Neural progenitor cell (in vitro differentiated cells): ENCODE results near the gene NSMF. TPM values are rescaled to one million over a fixed set of nuclear protein-coding genes. Genes with fewer than 3 reads are reported as not detected.
A peak's percentile ranks its signal among the peaks of the same experiment; 100 is the strongest.

Source experiments
- DNase-seq: peaks from one replicate; pipeline ENCODE4 v3.0.0-alpha.2; 2016; ENCODE audit warnings: low spot score
- H2AFZ ChIP-seq: fragments of 200-600 bp; sonication (generic); replicated peaks from 2 replicates; pipeline ENCODE4 v1.6.1; 2016; ENCODE audit warnings: antibody characterized with exemption
- H3F3A ChIP-seq: fragments of 200-600 bp; sonication (generic); 2 replicates; pipeline ENCODE4 v1.6.1; 2016; ENCODE audit warnings: antibody characterized with exemption, low read depth
- H3K27ac ChIP-seq: fragments of 200-600 bp; sonication (generic); 2 replicates; pipeline ENCODE4 v1.5.1; 2016; ENCODE audit warnings: mild to moderate bottlenecking
- H3K27me3 ChIP-seq: fragments of 200-600 bp; sonication (generic); 2 replicates; pipeline ENCODE4 v1.6.1; 2016; ENCODE audit warnings: mild to moderate bottlenecking, moderate library complexity
- H3K36me3 ChIP-seq: fragments of 200-600 bp; sonication (generic); 2 replicates; pipeline ENCODE4 v1.5.1; 2016
- H3K4me1 ChIP-seq: fragments of 200-600 bp; sonication (generic); 2 replicates; pipeline ENCODE4 v1.6.1; 2016; ENCODE audit warnings: mixed run types
- H3K4me2 ChIP-seq: fragments of 200-600 bp; sonication (generic); 2 replicates; pipeline ENCODE4 v1.6.1; 2016
- H3K4me3 ChIP-seq: fragments of 200-600 bp; sonication (generic); 2 replicates; pipeline ENCODE4 v1.5.1; 2016
- H3K79me2 ChIP-seq: fragments of 200-600 bp; sonication (generic); 2 replicates; pipeline ENCODE4 v1.6.1; 2016; ENCODE audit warnings: low read depth
- H3K9ac ChIP-seq: fragments of 200-600 bp; sonication (generic); 2 replicates; pipeline ENCODE4 v1.6.1; 2016
- H3K9me3 ChIP-seq: fragments of 200-600 bp; sonication (generic); 2 replicates; pipeline ENCODE4 v1.5.1; 2016; ENCODE audit warnings: low read depth
- H4K20me1 ChIP-seq: fragments of 200-600 bp; sonication (generic); 2 replicates; pipeline ENCODE4 v1.6.1; 2016; ENCODE audit warnings: low read depth
- H3K27ac Mint-ChIP-seq: 3 replicates; pipeline ENCODE4 v1.8.0; 2021; ENCODE audit warnings: mixed read lengths
- H3K27me3 Mint-ChIP-seq: 2 replicates; pipeline ENCODE4 v1.8.0; 2022; ENCODE audit warnings: low read depth, mild to moderate bottlenecking, inconsistent platforms, moderate library complexity, mixed read lengths; ENCODE audit not compliant: insufficient read depth
- H3K36me3 Mint-ChIP-seq: 3 replicates; pipeline ENCODE4 v1.8.0; 2021; ENCODE audit warnings: mixed read lengths
- H3K4me1 Mint-ChIP-seq: 3 replicates; pipeline ENCODE4 v1.8.0; 2021; ENCODE audit warnings: mixed read lengths
- H3K4me3 Mint-ChIP-seq: 3 replicates; pipeline ENCODE4 v1.8.0; 2021; ENCODE audit warnings: mild to moderate bottlenecking, moderate library complexity, mixed read lengths
- H3K9me3 Mint-ChIP-seq: 3 replicates; pipeline ENCODE4 v1.8.0; 2020; ENCODE audit warnings: mixed read lengths
- CTCF ChIP-seq: fragments of 200-600 bp; sonication (generic); IDR thresholded peaks from 2 replicates; pipeline ENCODE4 v1.5.1; 2017; ENCODE audit warnings: antibody characterized with exemption, mild to moderate bottlenecking
- EZH2 ChIP-seq: fragments of 200-600 bp; sonication (generic); IDR thresholded peaks from 2 replicates; pipeline ENCODE4 v1.6.1; 2017; ENCODE audit warnings: antibody characterized with exemption, mild to moderate bottlenecking, moderate library complexity
- EZH2phosphoT487 ChIP-seq: fragments of 200-600 bp; sonication (generic); IDR thresholded peaks from 2 replicates; pipeline ENCODE4 v1.6.1; 2017; ENCODE audit warnings: antibody characterized with exemption
- microRNA-seq: library from miRNA; unstranded; fragments of <30 nt; microRNA quantifications from one replicate; pipeline ENCODE4, GENCODE V29; 2016
- total RNA-seq: library from RNA; depleted of rRNA; stranded (reverse); fragments of >200 nt; gene quantifications from 2 replicates; pipeline ENCODE4 v1.2.3, GENCODE V29; 2015; ENCODE audit warnings: low replicate concordance

Gene NSMF
- total RNA-seq, 1 donor from 2014 or later = 17.1 TPM

GRCh38 chr9:137397675-137398423, 61.3 kb downstream of the NSMF start:
- Histone ChIP-seq H3K27ac (no peak overlapping the region), H4K20me1 (no peaks in the 10 kb centered on the region), H3K4me3 (no peak overlapping the region), H3K4me2 (no peak overlapping the region), H3K9me3 (no peaks in the 10 kb centered on the region), H3F3A (no peaks in the 10 kb centered on the region), H3K27me3 (no peaks in the 10 kb centered on the region), H3K79me2 (no peaks in the 10 kb centered on the region), H3K9ac (no peak overlapping the region), H3K36me3 (no peaks in the 10 kb centered on the region), H2AFZ (no peak overlapping the region), H3K4me1 (no peaks in the 10 kb centered on the region)
- TF ChIP-seq CTCF = no peak
- no peak for TF ChIP-seq EZH2
- TF ChIP-seq EZH2phosphoT487 = no peak
- Mint-ChIP-seq H3K27ac (no peak overlapping the region), H3K36me3 (peaks cover 24% of the 10 kb centered on the region), H3K9me3 (peaks cover 20% of the 10 kb centered on the region), H3K27me3 (peaks cover 5% of the 10 kb centered on the region), H3K4me3 (no peak overlapping the region), H3K4me1 (peaks cover 3% of the 10 kb centered on the region)
- DNase-seq = peak; percentile 1

Small RNA genes lying within 50 kb of the gene (microRNA-seq; reads per million reads assigned to microRNA genes)
- not detected for gene MIR7114

Other genes starting within 250 kb of the NSMF start
- gene RNF208, start 237.1 kb downstream of the NSMF start, total RNA-seq = 0.77 and 0.84 TPM in 2 replicates
- gene CYSRT1, start 234.2 kb downstream of the NSMF start, total RNA-seq = 0.56 TPM in 1 of 2 replicates, not detected in the other
- gene RNF224, start 231.8 kb downstream of the NSMF start, total RNA-seq = not detected in 2 replicates
- gene SLC34A3, start 228.4 kb downstream of the NSMF start, total RNA-seq = not detected in 2 replicates
- 183 and 367 TPM in 2 replicates for gene TUBB4B, start 218.0 kb downstream of the NSMF start, total RNA-seq
- gene STPG3, start 208.0 kb downstream of the NSMF start, total RNA-seq = not detected in 2 replicates
- 35.2 and 76.1 TPM in 2 replicates for gene NELFB, start 204.0 kb downstream of the NSMF start, total RNA-seq
- 0.39 and 2.8 TPM in 2 replicates for gene TOR4A, start 181.6 kb downstream of the NSMF start, total RNA-seq
- gene NRARP, start 157.1 kb downstream of the NSMF start, total RNA-seq = 20.7 and 25.2 TPM in 2 replicates
- 4.7 and 25.1 TPM in 2 replicates for gene EXD3, start 36.2 kb downstream of the NSMF start, total RNA-seq
- gene NOXA1, start 35.9 kb downstream of the NSMF start, total RNA-seq = 0.39 and 0.65 TPM in 2 replicates
- gene ENTPD8, start 18.0 kb downstream of the NSMF start, total RNA-seq = not detected in 2 replicates
- 0.13 and 0.31 TPM in 2 replicates for gene PNPLA7, start 91.1 kb upstream of the NSMF start, total RNA-seq
- 10.3 and 36.9 TPM in 2 replicates for gene MRPL41, start 92.5 kb upstream of the NSMF start, total RNA-seq
- gene DPH7, start 119.6 kb upstream of the NSMF start, total RNA-seq = 37.6 and 55.2 TPM in 2 replicates
- gene ZMYND19, start 131.2 kb upstream of the NSMF start, total RNA-seq = 34.4 and 52.4 TPM in 2 replicates
- 12.9 and 34.4 TPM in 2 replicates for gene ARRDC1, start 146.4 kb upstream of the NSMF start, total RNA-seq
- 47.8 and 84.5 TPM in 2 replicates for gene EHMT1, start 159.7 kb upstream of the NSMF start, total RNA-seq